ENCODE data around the gene PPP1R8.

GRCh38 chr1:27849951-27850350 lies 19.4 kb downstream of the PPP1R8 start:
- no peak for TF ChIP-seq EZH2phosphoT487 (IDR thresholded peaks at IDR 0.05; ENCODE audit: insufficient read depth, low read depth)
- no peak for TF ChIP-seq EZH2 (IDR thresholded peaks at IDR 0.05; ENCODE audit: insufficient read depth, poor library complexity, severe bottlenecking)

All from GM23248 (cell line).